A549 treated with AZD2906 at 1 μM for 4 hours (cell line): ENCODE measurements around the gene FOXR2. TPM values are rescaled to one million over a fixed set of nuclear protein-coding genes. Genes with fewer than 3 reads are reported as not detected.

Experiments used
- total RNA-seq: library from RNA; stranded (reverse); fragments of 200-300 nt; extraction: Qiagen RNA extraction; gene quantifications from 5 replicates; pipeline ENCODE4 v1.2.3, GENCODE V29; 2022

Gene FOXR2
- total RNA-seq, result not detected in 5 replicates

DNA sequence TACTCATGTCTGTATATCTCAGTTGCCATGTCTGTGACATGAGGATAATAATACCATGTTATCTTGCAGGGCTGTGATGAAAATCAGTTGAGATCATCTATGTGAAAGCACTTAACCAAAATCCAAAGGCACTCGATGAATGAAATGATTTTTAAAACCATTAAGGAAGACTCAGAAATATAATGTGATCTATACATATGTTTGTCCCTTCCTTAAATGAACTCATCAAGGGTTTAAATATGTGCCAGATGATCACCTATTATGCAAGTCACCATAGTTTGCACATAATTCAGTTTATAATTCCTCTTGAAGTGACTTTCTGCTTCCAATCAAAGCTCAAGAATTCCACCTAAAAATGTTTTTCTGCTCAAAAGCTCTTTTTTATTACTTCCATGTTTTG is at the start of gene FOXR2:
FOXR2 (plus strand) TSS at position 301 of the 400 bp plus-strand sequence. CDS start 312 bp downstream, outside the sequence.

Other genes starting within 250 kb of the FOXR2 start
- gene MAGEH1, start 171.3 kb upstream of the FOXR2 start, total RNA-seq, result 6.6 to 7.3 TPM (median 7.0 TPM) in 5 replicates
- gene USP51, start 133.6 kb upstream of the FOXR2 start, total RNA-seq, result 0.35 to 0.66 TPM (median 0.37 TPM) in 5 replicates
- 10.6 to 14.8 TPM (median 13.3 TPM) in 5 replicates for gene RRAGB, start 94.3 kb downstream of the FOXR2 start, total RNA-seq